Keratinocyte (primary cell): ENCODE results near the gene MIX23. TPM values are rescaled to one million over a fixed set of nuclear protein-coding genes. Genes with fewer than 3 reads are reported as not detected.

Source experiments
- DNase-seq: peaks from one replicate; pipeline ENCODE4 v3.0.0-alpha.2; 2011; ENCODE audit warnings: low read depth, missing footprints, low spot score
- FAIRE-seq: peaks from 2 replicates; lab custom pipeline; 2011; peaks lifted over from hg19 to GRCh38; lab: Jason Lieb, UNC
- H2AFZ ChIP-seq: 2 replicates; pipeline ENCODE4 v1.6.0; 2012; ENCODE audit warnings: low read length, control low read depth, inconsistent platforms; ENCODE audit not compliant: control insufficient read depth
- H3K27ac ChIP-seq: 2 replicates; pipeline ENCODE4 v1.5.1; 2011; ENCODE audit warnings: low read length; ENCODE audit not compliant: control insufficient read depth, insufficient read depth
- H3K27me3 ChIP-seq: 3 replicates; pipeline ENCODE4 v1.6.0; 2011; ENCODE audit warnings: low read length; ENCODE audit not compliant: control insufficient read depth, insufficient read depth; ENCODE audit errors: extremely low read depth
- H3K36me3 ChIP-seq, 2 experiments: 2 replicates in 1 of 2; 3 replicates in 1 of 2; pipeline ENCODE4 v1.5.1; 2011; ENCODE audit warnings: low read length in 2 of 2, mild to moderate bottlenecking in 1 of 2; ENCODE audit not compliant: control insufficient read depth in 2 of 2, insufficient read depth in 2 of 2; ENCODE audit errors: extremely low read depth in 1 of 2
- H3K4me1 ChIP-seq: 3 replicates; pipeline ENCODE4 v1.5.1; 2011; ENCODE audit warnings: low read length; ENCODE audit not compliant: control insufficient read depth, insufficient read depth; ENCODE audit errors: extremely low read depth
- H3K4me2 ChIP-seq: 3 replicates; pipeline ENCODE4 v1.6.0; 2011; ENCODE audit warnings: low read depth, low read length; ENCODE audit not compliant: control insufficient read depth, insufficient read depth; ENCODE audit errors: extremely low read depth
- H3K4me3 ChIP-seq, 3 experiments: fragments of 200-600 bp in 1 of 3; sonication (generic) in 1 of 3; 2 replicates in 2 of 3; 3 replicates in 1 of 3; pipeline ENCODE4 v1.5.1; 2011 to 2016; ENCODE audit warnings: low read length in 3 of 3, mild to moderate bottlenecking in 3 of 3, control low read depth in 2 of 3, inconsistent platforms in 1 of 3, low read depth in 1 of 3, mixed read lengths in 1 of 3, mixed run types in 1 of 3, moderate library complexity in 1 of 3; ENCODE audit not compliant: control insufficient read depth in 2 of 3, insufficient read depth in 2 of 3; ENCODE audit errors: extremely low read depth in 1 of 3
- H3K79me2 ChIP-seq: 2 replicates; pipeline ENCODE4 v1.6.0; 2012; ENCODE audit warnings: low read length; ENCODE audit not compliant: control insufficient read depth, insufficient read depth
- H3K9ac ChIP-seq: 3 replicates; pipeline ENCODE4 v1.6.0; 2011; ENCODE audit warnings: low read length; ENCODE audit not compliant: control insufficient read depth, insufficient read depth; ENCODE audit errors: extremely low read depth
- H3K9me1 ChIP-seq: 3 replicates; pipeline ENCODE4 v1.6.0; 2011; ENCODE audit warnings: low read length; ENCODE audit not compliant: control insufficient read depth, insufficient read depth; ENCODE audit errors: extremely low read depth
- H3K9me3 ChIP-seq: 2 replicates; pipeline ENCODE4 v1.5.1; 2012; ENCODE audit warnings: low read depth, low read length; ENCODE audit not compliant: control insufficient read depth
- H4K20me1 ChIP-seq: 3 replicates; pipeline ENCODE4 v1.6.0; 2011; ENCODE audit warnings: low read length; ENCODE audit not compliant: control insufficient read depth, insufficient read depth; ENCODE audit errors: extremely low read depth
- CTCF ChIP-seq, 3 experiments: IDR thresholded peaks in 1 of 3; conservative IDR thresholded peaks in 1 of 3; optimal IDR thresholded peaks in 1 of 3; 2 replicates in 2 of 3; 3 replicates in 1 of 3; pipeline versions ENCODE3 to v1.5.1; 2011; ENCODE audit warnings: low read length in 3 of 3, mild to moderate bottlenecking in 3 of 3, moderate library complexity in 2 of 3, control low read depth in 1 of 3, inconsistent platforms in 1 of 3; ENCODE audit not compliant: insufficient read depth in 2 of 3; ENCODE audit errors: extremely low read depth in 1 of 3
- EZH2 ChIP-seq: IDR thresholded peaks from one replicate; pipeline ENCODE4 v1.6.1; 2012; ENCODE audit warnings: inconsistent platforms, mild to moderate bottlenecking, low read length, moderate library complexity
- dilution Hi-C: fragments of 300-500 bp; cut with MboI; formaldehyde crosslinking; loops from one replicate; pipeline ENCODE4 v1.7.0; 2020; ENCODE audit warnings: low sequenced_read_pairs; ENCODE audit not compliant: extremely low pct_ligation_motif_present
- polyA plus RNA-seq, 5 experiments: library from polyadenylated mRNA; depleted of rRNA in 3 of 5; stranded (reverse) in 3 of 5; stranded (forward) in 1 of 5; unstranded in 1 of 5; fragments of >200 nt; gene quantifications; 1 replicate in 1 of 5; 2 replicates in 3 of 5; 3 replicates in 1 of 5; pipeline versions ENCODE4 v1.2.1 to v1.2.3, GENCODE V29; 2011 to 2012; ENCODE audit warnings: missing spikeins in 2 of 5, low read depth in 1 of 5, low replicate concordance in 1 of 5

The MIX23 gene
- polyA plus RNA-seq, 1 donor (not counting 4 experiments of a cell fraction or from before 2014, with no cell fraction given), result 36.5 TPM

GRCh38 chr3:122358703-122359032, 24.4 kb downstream of the MIX23 start:
- dilution Hi-C loops, result no loop called here
- DNase-seq, result no peak
- H3K9me3 ChIP-seq, result no peaks in the 10 kb centered on the region
- no peaks in the 10 kb centered on the region for H3K27me3 ChIP-seq
- H3K27ac ChIP-seq, result no peak overlapping the region
- H3K9me1 ChIP-seq, result no peaks in the 10 kb centered on the region
- H2AFZ ChIP-seq, result no peak overlapping the region
- no peak overlapping the region for H3K9ac ChIP-seq
- peaks cover 8 to 11% of the 10 kb centered on the region in 2 experiments for H3K36me3 ChIP-seq
- FAIRE-seq, result peak; percentile 9
- no peaks in the 10 kb centered on the region for H3K4me1 ChIP-seq
- no peak overlapping the region for H3K4me2 ChIP-seq
- H3K79me2 ChIP-seq, result no peaks in the 10 kb centered on the region
- no peak overlapping the region for H3K4me3 ChIP-seq
- TF ChIP-seq EZH2 (no peak), CTCF (optimal IDR thresholded peaks at IDR 0.05 in 1 of 3, IDR thresholded peaks at IDR 0.05 in 1 of 3, conservative IDR thresholded peaks at IDR 0.05 in 1 of 3; ENCODE audit: extremely low read depth in 1 of 3, insufficient read depth in 2 of 3, low read length in 3 of 3) (no peak)
- no peaks in the 10 kb centered on the region for H4K20me1 ChIP-seq

GRCh38 chr3:122357828-122358702, 25.0 kb downstream of the MIX23 start:
- H3K4me3 ChIP-seq, result no peak overlapping the region
- H3K4me2 ChIP-seq, result no peak overlapping the region
- no peaks in the 10 kb centered on the region for H3K27me3 ChIP-seq
- H3K36me3 ChIP-seq, result peaks cover 8 to 11% of the 10 kb centered on the region in 2 experiments
- DNase-seq, result no peak
- FAIRE-seq, result peak; percentile 5
- peaks cover 5% of the 10 kb centered on the region for H3K4me1 ChIP-seq
- H3K27ac ChIP-seq, result no peak overlapping the region
- H3K9me1 ChIP-seq, result no peaks in the 10 kb centered on the region
- H2AFZ ChIP-seq, result no peak overlapping the region
- H3K79me2 ChIP-seq, result no peaks in the 10 kb centered on the region
- TF ChIP-seq CTCF (optimal IDR thresholded peaks at IDR 0.05 in 1 of 3, IDR thresholded peaks at IDR 0.05 in 1 of 3, conservative IDR thresholded peaks at IDR 0.05 in 1 of 3; ENCODE audit: extremely low read depth in 1 of 3, insufficient read depth in 2 of 3, low read length in 3 of 3) (no peak), EZH2 (no peak)
- H3K9me3 ChIP-seq, result no peaks in the 10 kb centered on the region
- no peaks in the 10 kb centered on the region for H4K20me1 ChIP-seq
- H3K9ac ChIP-seq, result no peak overlapping the region
- dilution Hi-C loops, result no loop called here
